SJCRH30 (cell line): ENCODE measurements around the gene HENMT1. TPM values are rescaled to one million over a fixed set of nuclear protein-coding genes. Genes with fewer than 3 reads are reported as not detected.
"Not testable (repeated sequence)": the region's sequence is repeated elsewhere in the genome, so short reads cannot be mapped to it uniquely, and the experiment has no call there.

Experiments
- DNase-seq, 2 experiments: peaks; one replicate each; pipeline ENCODE4 v3.0.0-alpha.2; 2015 to 2020
- H3K27ac ChIP-seq: fragments of 250-450 bp; sonication (Bioruptor Pico); 2 replicates; pipeline ENCODE4 v1.5.1; 2020; ENCODE audit warnings: mild to moderate bottlenecking, moderate library complexity
- H3K27me3 ChIP-seq: fragments of 250-450 bp; sonication (Bioruptor Pico); 2 replicates; pipeline ENCODE4 v1.5.1; 2020; ENCODE audit warnings: mild to moderate bottlenecking, moderate library complexity
- H3K36me3 ChIP-seq: fragments of 250-450 bp; sonication (Bioruptor Pico); 2 replicates; pipeline ENCODE4 v1.5.1; 2020; ENCODE audit warnings: mild to moderate bottlenecking, moderate library complexity
- H3K4me1 ChIP-seq: fragments of 250-450 bp; sonication (Bioruptor Pico); 2 replicates; pipeline ENCODE4 v1.5.1; 2020; ENCODE audit warnings: mild to moderate bottlenecking, moderate library complexity
- H3K4me3 ChIP-seq: fragments of 250-450 bp; sonication (Bioruptor Pico); 2 replicates; pipeline ENCODE4 v1.5.1; 2020; ENCODE audit warnings: mild to moderate bottlenecking, moderate library complexity
- H3K9me3 ChIP-seq: fragments of 250-450 bp; sonication (Bioruptor Pico); replicated peaks from 2 replicates; pipeline ENCODE4 v1.5.1; 2020; ENCODE audit warnings: mild to moderate bottlenecking, moderate library complexity
- total RNA-seq: library from RNA; depleted of rRNA; stranded (reverse); fragments of >200 nt; shearing (Covaris generic); gene quantifications from 2 replicates; pipeline ENCODE4 v1.2.3, GENCODE V29; 2014

HENMT1 gene
- total RNA-seq, 1 experiment from 2014 or later, result not detected

DNA sequence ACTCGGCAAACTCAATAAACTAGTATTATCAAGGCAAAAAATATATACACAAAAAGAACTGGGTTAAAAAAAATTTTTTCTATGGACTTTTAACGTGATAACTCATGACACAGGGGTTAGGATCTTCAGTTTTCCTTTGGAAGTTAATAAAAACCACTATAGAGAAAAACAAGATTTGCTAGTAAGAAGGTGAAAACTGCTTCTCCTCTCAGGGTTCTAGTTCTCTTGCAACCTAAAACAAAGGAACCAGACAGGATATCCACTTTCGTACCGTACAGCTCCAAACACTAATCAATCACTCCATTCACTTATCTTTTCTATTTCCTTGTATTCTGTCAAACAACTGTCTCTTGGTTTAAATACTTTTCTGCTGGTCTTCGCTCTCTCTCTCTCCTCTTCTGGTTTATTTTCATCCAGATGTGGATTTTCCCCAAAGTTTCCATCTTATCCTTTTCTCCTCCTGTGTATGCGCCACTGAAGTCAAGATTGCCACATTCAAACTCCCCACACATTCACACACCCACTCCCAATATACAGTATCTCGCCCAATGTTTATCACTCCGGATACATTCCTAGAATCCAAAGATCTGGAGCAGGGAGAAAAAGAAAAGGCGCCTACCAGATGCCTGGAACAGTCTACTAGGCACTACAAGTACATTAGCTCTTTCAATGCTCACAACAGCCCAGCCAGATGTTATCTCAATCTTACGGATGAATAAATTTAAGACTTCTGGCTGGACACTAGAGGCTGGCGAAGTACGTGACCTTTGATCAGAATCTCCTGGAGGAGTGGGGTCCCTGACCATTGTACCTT is 30.4 kb upstream of the HENMT1 start:
- DNase-seq, result no peak
- H3K9me3 ChIP-seq, result no peaks in the 10 kb centered on the region
- peaks cover 25% of the 10 kb centered on the region for H3K36me3 ChIP-seq
- H3K27me3 ChIP-seq, result no peaks in the 10 kb centered on the region
- H3K27ac ChIP-seq, result peak overlapping the region; percentile 86
- H3K4me1 ChIP-seq, result 0 out of 2 replicates have a peak, but pooled peaks cover 6% of the 10 kb centered on the region
- peak overlapping the region; percentile 75 for H3K4me3 ChIP-seq

DNA sequence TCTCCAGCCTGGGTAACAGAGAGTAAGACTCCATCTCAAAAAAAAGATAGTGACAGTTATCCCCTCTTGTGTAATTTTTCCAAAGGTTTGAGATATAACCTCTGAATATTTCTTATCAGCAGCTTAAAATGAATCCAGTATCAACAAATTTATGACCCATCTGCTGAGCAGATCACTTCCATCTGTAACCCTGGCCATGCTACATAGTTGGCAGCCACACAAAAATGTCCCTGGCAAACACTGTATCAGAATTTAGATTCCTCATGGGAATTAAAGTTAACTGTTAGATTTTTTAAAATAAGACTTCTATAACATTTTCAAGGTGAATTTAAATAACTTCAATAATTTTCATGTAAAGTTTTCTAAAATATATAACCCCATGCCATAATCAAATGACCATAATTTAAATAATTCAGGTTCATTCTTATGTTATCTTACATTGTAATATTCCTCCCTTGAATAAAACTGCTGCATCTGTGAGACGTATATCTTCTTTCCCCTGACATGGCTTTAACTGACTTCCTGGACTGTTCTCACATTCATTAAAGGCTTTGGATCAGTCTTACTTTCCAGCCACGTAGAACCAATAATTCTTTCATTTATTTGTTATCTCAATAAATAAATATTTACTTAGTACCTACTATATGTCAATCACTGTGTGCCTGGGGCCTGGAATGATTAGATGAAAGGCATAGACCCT is 25.9 kb upstream of the HENMT1 start:
- Histone ChIP-seq H3K9me3 (no peaks in the 10 kb centered on the region), H3K4me1 (peaks cover 5% of the 10 kb centered on the region; the same call in 1 of the 2 replicates), H3K27me3 (no peaks in the 10 kb centered on the region), H3K4me3 (no peak overlapping the region), H3K36me3 (no peaks in the 10 kb centered on the region), H3K27ac (no peak overlapping the region)
- no peak for DNase-seq

GRCh38 chr1:108685529-108685928 is 24.6 kb upstream of the HENMT1 start:
- Histone ChIP-seq H3K27ac (no peak overlapping the region), H3K4me1 (peaks cover 5% of the 10 kb centered on the region; the same call in 1 of the 2 replicates), H3K27me3 (no peaks in the 10 kb centered on the region), H3K9me3 (no peaks in the 10 kb centered on the region), H3K4me3 (no peak overlapping the region), H3K36me3 (no peaks in the 10 kb centered on the region)
- DNase-seq, result peak; percentile 19 to 63

GRCh38 chr1:108681701-108682100 is 20.8 kb upstream of the HENMT1 start:
- not testable (repeated sequence) for H3K36me3 ChIP-seq, H3K4me3 ChIP-seq, H3K4me1 ChIP-seq, H3K27ac ChIP-seq, DNase-seq, H3K27me3 ChIP-seq, H3K9me3 ChIP-seq

DNA sequence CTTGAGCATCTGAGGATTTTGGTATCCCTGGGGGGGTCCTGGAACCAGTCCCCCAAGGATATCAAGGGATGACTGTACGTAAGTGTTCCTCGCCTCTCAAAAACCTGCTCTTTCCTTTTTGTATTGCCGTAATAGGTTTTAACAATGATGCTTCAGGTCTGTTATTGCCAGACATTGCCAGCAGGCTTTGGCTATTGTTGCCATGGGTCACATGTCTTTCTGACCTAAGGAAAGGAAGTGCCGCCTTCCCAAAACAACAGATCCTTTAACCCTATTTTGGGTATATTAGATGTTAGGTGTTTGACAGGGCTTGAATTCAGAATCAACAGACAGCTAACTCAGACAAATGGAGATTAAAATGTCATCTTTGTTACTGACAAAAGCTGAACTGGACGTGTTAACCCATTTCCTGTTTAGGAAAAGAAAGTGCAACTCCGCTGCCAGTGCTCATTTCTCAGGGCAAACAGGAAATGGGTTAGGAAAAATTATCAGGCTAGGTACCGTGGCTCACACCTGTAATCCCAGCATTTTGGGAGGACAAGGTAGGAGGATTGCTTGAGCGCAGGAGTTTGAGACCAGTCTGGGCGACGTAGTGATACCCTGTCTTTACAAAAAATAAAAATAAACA is 18.8 kb upstream of the HENMT1 start:
- H3K4me3 ChIP-seq, result no peak overlapping the region
- H3K27me3 ChIP-seq, result no peaks in the 10 kb centered on the region
- H3K9me3 ChIP-seq, result no peaks in the 10 kb centered on the region
- no peaks in the 10 kb centered on the region for H3K4me1 ChIP-seq
- H3K36me3 ChIP-seq, result no peaks in the 10 kb centered on the region
- H3K27ac ChIP-seq, result no peak overlapping the region
- DNase-seq, result no peak

DNA sequence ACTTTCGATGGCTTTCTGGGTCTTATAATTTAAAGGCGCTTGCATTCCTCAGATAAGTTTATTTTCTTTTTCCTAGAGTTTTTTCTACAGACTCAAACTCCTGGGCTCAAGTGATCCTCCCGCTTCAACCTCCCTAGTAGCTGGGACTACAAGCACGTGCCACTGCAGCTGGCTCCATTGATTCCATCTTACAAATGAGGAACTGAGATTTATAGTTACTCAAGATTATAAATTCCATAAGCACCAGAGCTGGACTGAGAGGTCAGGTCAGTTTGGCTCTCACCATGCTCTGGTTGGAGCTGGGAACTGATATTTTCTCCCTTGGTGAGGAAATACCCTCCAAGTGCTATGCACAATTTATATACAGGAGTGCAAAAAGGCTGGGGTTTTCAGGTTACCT is 17.8 kb upstream of the HENMT1 start:
- Histone ChIP-seq H3K9me3 (no peaks in the 10 kb centered on the region), H3K27me3 (no peaks in the 10 kb centered on the region), H3K4me3 (no peak overlapping the region), H3K36me3 (no peaks in the 10 kb centered on the region), H3K4me1 (no peaks in the 10 kb centered on the region), H3K27ac (no peak overlapping the region)
- no peak for DNase-seq

DNA sequence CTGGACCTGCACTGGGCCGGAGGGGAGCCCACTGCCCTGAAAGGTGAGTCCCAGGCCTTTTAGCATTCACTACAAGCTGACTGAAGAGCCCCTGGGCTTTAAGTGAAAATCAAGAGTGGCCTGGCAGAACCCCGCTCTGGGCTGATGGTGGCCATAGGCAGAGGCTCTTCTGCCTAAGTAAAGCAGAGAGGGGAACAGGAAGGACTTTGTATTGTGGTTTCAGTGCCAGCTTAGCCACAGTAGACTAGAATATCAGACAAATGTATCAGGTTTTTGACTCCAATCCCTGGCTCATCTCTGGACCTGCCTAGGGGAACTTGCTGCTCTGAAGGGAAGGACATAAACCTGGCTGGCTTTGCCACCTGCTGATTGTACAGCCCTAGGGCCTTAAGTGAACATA is 10.2 kb upstream of the HENMT1 start:
- H3K4me3 ChIP-seq, result no peak overlapping the region
- no peaks in the 10 kb centered on the region; the same call in 1 of the 2 replicates for H3K27me3 ChIP-seq
- no peaks in the 10 kb centered on the region for H3K4me1 ChIP-seq
- H3K27ac ChIP-seq, result no peak overlapping the region
- H3K9me3 ChIP-seq, result no peaks in the 10 kb centered on the region
- H3K36me3 ChIP-seq, result no peaks in the 10 kb centered on the region
- no peak for DNase-seq

DNA sequence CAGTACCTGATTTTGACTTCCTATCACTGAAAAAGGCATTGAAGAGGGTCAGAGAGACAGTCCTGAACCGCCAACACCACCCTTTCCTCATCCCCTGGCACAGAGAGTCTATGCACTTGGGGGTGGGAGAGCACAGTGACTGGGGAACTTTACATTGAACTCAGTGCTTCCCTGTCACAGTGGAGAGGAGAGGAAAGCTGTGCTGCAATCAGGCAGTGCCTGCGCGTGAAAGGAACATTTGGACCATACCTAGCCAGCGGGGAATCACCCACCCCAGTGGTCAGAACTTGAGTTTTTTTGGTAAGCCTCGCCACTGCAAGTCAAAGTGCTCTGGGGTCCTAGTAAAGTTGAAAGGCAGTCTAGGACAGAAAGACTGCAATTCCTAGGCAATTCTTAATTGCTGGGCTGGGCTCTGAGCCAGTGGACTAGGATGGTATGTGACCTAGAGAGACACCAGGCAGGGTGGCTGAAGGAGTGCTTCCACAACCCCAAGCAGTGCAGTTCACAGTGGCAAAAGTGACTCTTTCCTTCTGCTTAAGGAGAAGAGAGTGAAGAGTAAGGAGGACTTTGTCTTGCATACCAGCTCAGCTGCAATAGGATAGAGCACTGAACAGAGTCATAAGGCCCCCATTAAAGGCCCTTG is 9.4 kb upstream of the HENMT1 start:
- H3K4me3 ChIP-seq, result no peak overlapping the region
- no peak for DNase-seq
- no peaks in the 10 kb centered on the region for H3K36me3 ChIP-seq
- no peaks in the 10 kb centered on the region; the same call in 1 of the 2 replicates for H3K27me3 ChIP-seq
- H3K4me1 ChIP-seq, result no peaks in the 10 kb centered on the region
- H3K9me3 ChIP-seq, result no peaks in the 10 kb centered on the region
- H3K27ac ChIP-seq, result no peak overlapping the region

DNA sequence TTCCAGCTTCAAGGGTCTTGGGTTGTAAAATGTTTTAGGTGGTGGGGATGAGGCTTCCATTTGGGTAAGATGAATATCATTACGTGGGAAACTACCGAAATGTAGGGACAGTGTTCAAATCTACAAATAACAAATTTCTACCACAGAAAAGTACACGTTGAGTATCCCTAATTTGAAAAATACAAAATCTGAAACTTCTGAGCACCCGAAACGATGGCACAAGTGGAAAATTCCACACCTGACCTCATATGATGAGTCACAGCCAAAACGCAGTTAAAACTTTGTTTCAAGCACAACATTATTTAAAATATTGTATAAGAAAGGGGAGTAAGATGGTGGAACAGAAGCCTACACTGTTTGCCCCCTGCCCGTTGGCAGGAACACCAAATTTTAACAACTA is 8.8 kb upstream of the HENMT1 start:
- DNase-seq, result no peak
- H3K4me1 ChIP-seq, result no peaks in the 10 kb centered on the region
- no peaks in the 10 kb centered on the region for H3K36me3 ChIP-seq
- H3K27ac ChIP-seq, result no peak overlapping the region
- no peaks in the 10 kb centered on the region for H3K9me3 ChIP-seq
- no peak overlapping the region for H3K4me3 ChIP-seq
- no peaks in the 10 kb centered on the region; the same call in 1 of the 2 replicates for H3K27me3 ChIP-seq

- H3K4me3 ChIP-seq, result no peak overlapping the region
Measured at GRCh38 chr1:108668777-108669176, 7.9 kb upstream of the HENMT1 start.

DNA sequence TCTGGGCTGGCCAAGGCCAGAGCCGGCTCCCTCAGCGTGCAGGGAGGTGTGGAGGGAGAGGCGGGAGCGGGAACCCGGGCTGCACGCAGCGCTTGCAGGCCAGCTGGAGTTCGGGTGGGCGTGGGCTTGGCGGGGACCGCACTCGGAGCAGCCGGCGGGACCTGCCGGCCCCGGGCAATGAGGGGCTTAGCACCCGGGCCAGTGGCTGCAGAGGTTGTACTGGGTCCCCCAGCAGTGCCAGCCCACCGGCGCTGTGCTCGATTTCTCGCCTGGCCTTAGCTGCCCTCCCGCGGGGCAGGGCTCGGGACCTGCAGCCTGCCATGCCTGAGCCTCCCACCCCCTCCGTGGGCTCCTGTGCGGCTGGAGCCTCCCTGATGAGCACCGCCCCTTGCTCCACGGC is 6.5 kb upstream of the HENMT1 start:
- not testable (repeated sequence) for H3K4me1 ChIP-seq, H3K9me3 ChIP-seq, H3K27ac ChIP-seq, H3K27me3 ChIP-seq, H3K4me3 ChIP-seq, H3K36me3 ChIP-seq, DNase-seq

More at GRCh38 chr1:108668777-108669176, 7.9 kb upstream of the HENMT1 start:
- no peaks in the 10 kb centered on the region for H3K36me3 ChIP-seq
- H3K27me3 ChIP-seq, result no peaks in the 10 kb centered on the region; the same call in 1 of the 2 replicates
- no peaks in the 10 kb centered on the region for H3K9me3 ChIP-seq
- no peak overlapping the region for H3K27ac ChIP-seq
- DNase-seq, result no peak
- no peaks in the 10 kb centered on the region for H3K4me1 ChIP-seq

DNA sequence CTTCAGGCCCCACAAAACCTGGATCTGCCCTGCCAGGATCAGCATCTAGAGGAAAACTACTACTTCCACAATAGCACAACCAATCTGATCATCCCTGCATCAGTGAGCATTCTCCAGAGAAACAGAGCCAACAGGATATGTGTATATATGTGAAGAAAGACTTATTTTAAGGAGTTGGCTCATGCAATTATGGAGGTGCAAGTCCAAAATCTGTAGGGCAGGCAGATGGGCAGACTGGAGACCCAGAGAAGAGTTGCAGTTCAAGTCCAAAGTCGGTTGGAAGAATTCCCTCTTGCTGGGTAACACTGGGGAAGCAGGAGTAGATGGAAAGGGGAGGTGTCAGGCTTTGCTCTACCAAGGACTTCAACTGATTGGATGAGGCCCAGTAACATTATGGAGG is 4.9 kb upstream of the HENMT1 start:
- Histone ChIP-seq H3K27ac (no peak overlapping the region), H3K36me3 (no peaks in the 10 kb centered on the region), H3K9me3 (no peaks in the 10 kb centered on the region), H3K4me1 (no peaks in the 10 kb centered on the region), H3K4me3 (no peak overlapping the region), H3K27me3 (no peaks in the 10 kb centered on the region)
- DNase-seq, result no peak

- no peaks in the 10 kb centered on the region for H3K27me3 ChIP-seq
- DNase-seq, result no peak
- no peak overlapping the region for H3K27ac ChIP-seq
- H3K4me3 ChIP-seq, result no peak overlapping the region
- H3K9me3 ChIP-seq, result no peaks in the 10 kb centered on the region
- H3K4me1 ChIP-seq, result no peaks in the 10 kb centered on the region
- H3K36me3 ChIP-seq, result no peaks in the 10 kb centered on the region
Measured at GRCh38 chr1:108665067-108665466, 4.2 kb upstream of the HENMT1 start.

DNA sequence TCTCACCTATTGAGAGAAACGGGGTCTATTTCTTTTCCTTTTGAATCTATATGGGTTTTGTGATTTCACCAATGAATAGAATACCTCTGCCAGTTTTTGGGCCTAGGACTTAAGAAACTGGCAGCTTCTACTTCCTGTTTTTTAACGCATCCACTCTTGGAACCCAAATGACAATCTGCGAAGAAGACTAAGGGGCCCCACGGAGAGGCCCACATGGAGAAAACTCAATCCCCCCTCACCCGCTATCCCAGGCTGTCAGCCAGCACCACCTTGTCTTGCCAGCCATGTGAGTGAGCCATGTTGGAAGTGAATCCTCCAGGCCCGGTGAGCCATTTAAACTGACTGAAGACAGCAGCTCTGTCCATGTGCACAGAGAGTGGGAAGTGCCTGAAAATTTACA is 3.6 kb upstream of the HENMT1 start:
- no peak overlapping the region for H3K27ac ChIP-seq
- no peaks in the 10 kb centered on the region for H3K4me1 ChIP-seq
- no peaks in the 10 kb centered on the region for H3K9me3 ChIP-seq
- H3K36me3 ChIP-seq, result no peaks in the 10 kb centered on the region
- H3K27me3 ChIP-seq, result no peaks in the 10 kb centered on the region
- H3K4me3 ChIP-seq, result no peak overlapping the region
- DNase-seq, result no peak

DNA sequence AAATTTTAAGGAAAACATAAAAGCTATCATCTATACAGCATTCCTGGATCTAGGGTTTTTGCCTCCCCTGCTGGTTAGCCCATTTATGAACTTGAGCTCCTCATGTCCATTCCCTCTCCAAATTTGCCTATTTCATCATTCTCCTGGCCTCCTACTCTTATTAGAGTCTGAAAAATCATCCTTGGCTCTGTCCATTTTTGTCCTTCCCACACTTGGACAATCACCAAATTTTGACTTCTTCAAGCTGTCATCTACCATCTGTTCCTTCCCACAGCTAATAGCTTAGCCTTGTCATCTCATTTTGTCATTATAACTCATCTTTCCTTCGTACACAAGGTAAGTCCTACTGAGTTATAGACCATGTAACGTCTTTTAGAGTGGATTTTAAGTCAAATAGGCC is 2.2 kb upstream of the HENMT1 start:
- H3K4me1 ChIP-seq, result no peaks in the 10 kb centered on the region
- H3K36me3 ChIP-seq, result no peaks in the 10 kb centered on the region
- no peaks in the 10 kb centered on the region for H3K9me3 ChIP-seq
- H3K27me3 ChIP-seq, result no peaks in the 10 kb centered on the region
- DNase-seq, result no peak
- no peak overlapping the region for H3K27ac ChIP-seq
- H3K4me3 ChIP-seq, result no peak overlapping the region
